ENCODE measurements around the gene PDE6D. TPM values are rescaled to one million over a fixed set of nuclear protein-coding genes. Genes with fewer than 3 reads are reported as not detected.
A peak's percentile ranks its signal among the peaks of the same experiment; 100 is the strongest.
"Not testable (repeated sequence)": the region's sequence is repeated elsewhere in the genome, so short reads cannot be mapped to it uniquely, and the experiment has no call there.

The PDE6D gene
- polyA plus RNA-seq, 3 donors = 28.4 to 54.6 (median 50.5) TPM

- H3K27me3 Mint-ChIP-seq (ENCODE audit: low read depth in 3 of 3); H2AFZ ChIP-seq (ENCODE audit: insufficient read depth, low read depth, low read length, poor library complexity, severe bottlenecking); H3K4me2 ChIP-seq (replicated peaks; ENCODE audit: extremely low read depth, low read length, poor library complexity, severe bottlenecking); H3K9me3 ChIP-seq (replicated peaks in 1 of 2; ENCODE audit: control insufficient read depth in 1 of 2, insufficient read depth in 1 of 2, low read length in 2 of 2); H3K4me1 Mint-ChIP-seq; H3K36me3 Mint-ChIP-seq; H3K79me2 ChIP-seq (ENCODE audit: insufficient read depth, low read length); H3K9ac ChIP-seq (ENCODE audit: insufficient read depth, low read length, poor library complexity, severe bottlenecking); H3K4me3 ChIP-seq (replicated peaks in 1 of 3; ENCODE audit: low read depth in 2 of 3, low read length in 3 of 3); H3K4me3 Mint-ChIP-seq; H4K20me1 ChIP-seq (ENCODE audit: insufficient read depth, low read length); intact Hi-C loops (cut with micrococcal nuclease); H3K36me3 ChIP-seq (replicated peaks in 1 of 2; ENCODE audit: control insufficient read depth in 1 of 2, insufficient read depth in 2 of 2, low read length in 2 of 2); DNase-seq; H3K4me1 ChIP-seq (ENCODE audit: control insufficient read depth in 1 of 2, insufficient read depth in 2 of 2, low read length in 2 of 2); H3K27ac ChIP-seq (ENCODE audit: low read depth in 1 of 2, low read length in 2 of 2); H3K27me3 ChIP-seq (ENCODE audit: control insufficient read depth in 2 of 2, insufficient read depth in 2 of 2, low read length in 2 of 2); H3K9me3 Mint-ChIP-seq: not testable (repeated sequence)
- H3K27ac Mint-ChIP-seq = peak overlapping the region in 1 of 7 donors; percentile 41
- whole genome bisulfite sequencing (ENCODE audit: insufficient coverage) = 75% methylated on average over 6 of the region's 6 CpGs
Observed at GRCh38 chr2:231748153-231748896, 32.8 kb downstream of the PDE6D start.

- TF ChIP-seq CTCF (IDR thresholded peaks at IDR 0.05) = no peak
- 100% methylated on average over 1 of the region's 6 CpGs for WGBS (ENCODE audit: insufficient coverage)
Observed at GRCh38 chr2:231745303-231746038, 35.6 kb downstream of the PDE6D start.

More at GRCh38 chr2:231745303-231746038, 35.6 kb downstream of the PDE6D start:
- Mint-ChIP-seq H3K27me3 (ENCODE audit: low read depth in 3 of 3) (peaks cover 0 to 5% (median 0%) of the 10 kb centered on the region in 3 donors), H3K36me3 (peaks cover 2 to 3% of the 10 kb centered on the region in 2 donors), H3K9me3 (peaks cover 0 to 2% (median 0%) of the 10 kb centered on the region in 7 donors), H3K27ac (peak overlapping the region in 2 of 7 donors; percentile 4 to 37), H3K4me1 (no peaks in the 10 kb centered on the region), H3K4me3 (no peak overlapping the region)
- H3K36me3 ChIP-seq (replicated peaks in 1 of 2; ENCODE audit: control insufficient read depth in 1 of 2, insufficient read depth in 2 of 2, low read length in 2 of 2) = no peaks in the 10 kb centered on the region
- no peaks in the 10 kb centered on the region for H3K27me3 ChIP-seq (ENCODE audit: control insufficient read depth in 2 of 2, insufficient read depth in 2 of 2, low read length in 2 of 2)
- H3K27ac ChIP-seq (ENCODE audit: low read depth in 1 of 2, low read length in 2 of 2) = no peak overlapping the region
- DNase-seq = no peak
- H3K4me1 ChIP-seq (ENCODE audit: control insufficient read depth in 1 of 2, insufficient read depth in 2 of 2, low read length in 2 of 2) = no peaks in the 10 kb centered on the region
- H2AFZ ChIP-seq (ENCODE audit: insufficient read depth, low read depth, low read length, poor library complexity, severe bottlenecking) = no peak overlapping the region
- H3K9me3 ChIP-seq (replicated peaks in 1 of 2; ENCODE audit: control insufficient read depth in 1 of 2, insufficient read depth in 1 of 2, low read length in 2 of 2) = no peaks in the 10 kb centered on the region
- intact Hi-C loops (cut with micrococcal nuclease) = no loop called here
- no peak overlapping the region for H3K9ac ChIP-seq (ENCODE audit: insufficient read depth, low read length, poor library complexity, severe bottlenecking)
- H3K4me2 ChIP-seq (replicated peaks; ENCODE audit: extremely low read depth, low read length, poor library complexity, severe bottlenecking) = no peak overlapping the region
- no peak overlapping the region for H3K4me3 ChIP-seq (replicated peaks in 1 of 3; ENCODE audit: low read depth in 2 of 3, low read length in 3 of 3)
- no peaks in the 10 kb centered on the region for H4K20me1 ChIP-seq (ENCODE audit: insufficient read depth, low read length)
- no peaks in the 10 kb centered on the region for H3K79me2 ChIP-seq (ENCODE audit: insufficient read depth, low read length)
